ENCODE results near the gene PF4V1. TPM values are rescaled to one million over a fixed set of nuclear protein-coding genes. Genes with fewer than 3 reads are reported as not detected.
A peak's percentile ranks its signal among the peaks of the same experiment; 100 is the strongest.

The PF4V1 gene
- polyA plus RNA-seq, 3 donors = 0.99 to 3.3 TPM; not detected in 1

DNA sequence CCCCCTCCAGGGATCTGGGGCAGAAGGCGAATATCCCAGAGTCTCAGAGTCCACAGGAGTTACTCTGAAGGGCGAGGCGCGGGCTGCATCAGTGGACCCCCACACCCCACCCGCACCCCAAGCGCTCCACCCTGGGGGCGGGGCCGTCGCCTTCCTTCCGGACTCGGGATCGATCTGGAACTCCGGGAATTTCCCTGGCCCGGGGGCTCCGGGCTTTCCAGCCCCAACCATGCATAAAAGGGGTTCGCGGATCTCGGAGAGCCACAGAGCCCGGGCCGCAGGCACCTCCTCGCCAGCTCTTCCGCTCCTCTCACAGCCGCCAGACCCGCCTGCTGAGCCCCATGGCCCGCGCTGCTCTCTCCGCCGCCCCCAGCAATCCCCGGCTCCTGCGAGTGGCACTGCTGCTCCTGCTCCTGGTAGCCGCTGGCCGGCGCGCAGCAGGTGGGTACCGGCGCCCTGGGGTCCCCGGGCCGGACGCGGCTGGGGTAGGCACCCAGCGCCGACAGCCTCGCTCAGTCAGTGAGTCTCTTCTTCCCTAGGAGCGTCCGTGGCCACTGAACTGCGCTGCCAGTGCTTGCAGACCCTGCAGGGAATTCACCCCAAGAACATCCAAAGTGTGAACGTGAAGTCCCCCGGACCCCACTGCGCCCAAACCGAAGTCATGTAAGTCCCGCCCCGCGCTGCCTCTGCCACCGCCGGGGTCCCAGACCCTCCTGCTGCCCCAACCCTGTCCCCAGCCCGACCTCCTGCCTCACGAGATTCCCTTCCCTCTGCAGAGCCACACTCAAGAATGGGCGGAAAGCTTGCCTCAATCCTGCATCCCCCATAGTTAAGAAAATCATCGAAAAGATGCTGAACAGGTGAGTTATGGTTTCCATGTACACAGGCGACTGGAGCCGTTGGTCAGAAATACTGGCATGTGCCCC is 16.3 kb downstream of the PF4V1 start, which contains the start of gene CXCL1:
Gene CXCL1 (plus strand): TSS at position 264 of the 926 bp plus-strand sequence. CDS start 78 bp downstream, at position 342.
- H3K27me3 Mint-ChIP-seq (ENCODE audit: low read depth in 3 of 3) = peaks cover 0 to 6% (median 2%) of the 10 kb centered on the region in 3 donors
- TF ChIP-seq, protein P1, sequence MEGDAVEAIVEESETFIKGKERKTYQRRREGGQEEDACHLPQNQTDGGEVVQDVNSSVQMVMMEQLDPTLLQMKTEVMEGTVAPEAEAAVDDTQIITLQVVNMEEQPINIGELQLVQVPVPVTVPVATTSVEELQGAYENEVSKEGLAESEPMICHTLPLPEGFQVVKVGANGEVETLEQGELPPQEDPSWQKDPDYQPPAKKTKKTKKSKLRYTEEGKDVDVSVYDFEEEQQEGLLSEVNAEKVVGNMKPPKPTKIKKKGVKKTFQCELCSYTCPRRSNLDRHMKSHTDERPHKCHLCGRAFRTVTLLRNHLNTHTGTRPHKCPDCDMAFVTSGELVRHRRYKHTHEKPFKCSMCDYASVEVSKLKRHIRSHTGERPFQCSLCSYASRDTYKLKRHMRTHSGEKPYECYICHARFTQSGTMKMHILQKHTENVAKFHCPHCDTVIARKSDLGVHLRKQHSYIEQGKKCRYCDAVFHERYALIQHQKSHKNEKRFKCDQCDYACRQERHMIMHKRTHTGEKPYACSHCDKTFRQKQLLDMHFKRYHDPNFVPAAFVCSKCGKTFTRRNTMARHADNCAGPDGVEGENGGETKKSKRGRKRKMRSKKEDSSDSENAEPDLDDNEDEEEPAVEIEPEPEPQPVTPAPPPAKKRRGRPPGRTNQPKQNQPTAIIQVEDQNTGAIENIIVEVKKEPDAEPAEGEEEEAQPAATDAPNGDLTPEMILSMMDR (IDR thresholded peaks at IDR 0.05) = no peak
- DNase-seq = peak in 2 of 3 donors; percentile 36 to 52
- H3K27ac ChIP-seq (ENCODE audit: low read depth in 1 of 2, low read length in 2 of 2) = peak within 1 kb of the TSS; percentile 18 to 81
- H3K9me3 ChIP-seq (replicated peaks in 1 of 2; ENCODE audit: control insufficient read depth in 1 of 2, insufficient read depth in 1 of 2, low read length in 2 of 2) = no peaks in the 10 kb centered on the region
- peaks cover 42 to 73% of the 10 kb centered on the region in 2 donors for H3K4me1 ChIP-seq (ENCODE audit: control insufficient read depth in 1 of 2, insufficient read depth in 2 of 2, low read length in 2 of 2)
- peak within 1 kb of the TSS; percentile 87 for H2AFZ ChIP-seq (ENCODE audit: insufficient read depth, low read depth, low read length, poor library complexity, severe bottlenecking)
- no peaks in the 10 kb centered on the region for H4K20me1 ChIP-seq (ENCODE audit: insufficient read depth, low read length)
- H3K36me3 Mint-ChIP-seq = peaks cover 0 to 3% of the 10 kb centered on the region in 2 donors
- H3K27me3 ChIP-seq (ENCODE audit: control insufficient read depth in 2 of 2, insufficient read depth in 2 of 2, low read length in 2 of 2) = no peaks in the 10 kb centered on the region
- peaks cover 58% of the 10 kb centered on the region for H3K4me1 Mint-ChIP-seq
- 5% methylated on average over 57 of the region's 61 CpGs for WGBS (ENCODE audit: insufficient coverage)
- H3K9me3 Mint-ChIP-seq = peaks cover 3 to 9% (median 5%) of the 10 kb centered on the region in 7 donors
- H3K4me3 Mint-ChIP-seq = peak within 1 kb of the TSS; percentile 84 to 93
- no peaks in the 10 kb centered on the region for H3K36me3 ChIP-seq (replicated peaks in 1 of 2; ENCODE audit: control insufficient read depth in 1 of 2, insufficient read depth in 2 of 2, low read length in 2 of 2)
- H3K79me2 ChIP-seq (ENCODE audit: insufficient read depth, low read length) = peaks cover 4% of the 10 kb centered on the region
- H3K4me3 ChIP-seq (replicated peaks in 1 of 3; ENCODE audit: low read depth in 2 of 3, low read length in 3 of 3) = peak within 1 kb of the TSS; percentile 50 to 78 (median 72)
- peak within 1 kb of the TSS; percentile 79 for H3K9ac ChIP-seq (ENCODE audit: insufficient read depth, low read length, poor library complexity, severe bottlenecking)
- H3K27ac Mint-ChIP-seq = peak within 1 kb of the TSS; percentile 76 to 95 (median 88)
- peak within 1 kb of the TSS; percentile 83 for H3K4me2 ChIP-seq (replicated peaks; ENCODE audit: extremely low read depth, low read length, poor library complexity, severe bottlenecking)
- intact Hi-C loops (cut with micrococcal nuclease) = no loop called here

DNA sequence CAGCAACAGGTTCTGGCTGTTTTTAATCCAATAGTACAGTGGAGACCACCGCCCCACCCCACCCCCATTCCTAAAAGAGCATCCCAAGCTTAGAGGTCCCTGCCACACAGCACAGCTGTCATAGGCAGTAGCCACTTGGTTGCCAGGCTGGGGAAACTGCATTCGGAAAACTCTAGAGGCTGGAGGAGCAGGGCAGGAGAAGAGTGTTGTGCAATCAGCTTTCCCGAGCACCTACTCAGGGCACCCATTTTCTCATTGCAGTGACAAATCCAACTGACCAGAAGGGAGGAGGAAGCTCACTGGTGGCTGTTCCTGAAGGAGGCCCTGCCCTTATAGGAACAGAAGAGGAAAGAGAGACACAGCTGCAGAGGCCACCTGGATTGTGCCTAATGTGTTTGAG is 17.2 kb downstream of the PF4V1 start:
- Mint-ChIP-seq H3K9me3 (peaks cover 6 to 13% (median 9%) of the 10 kb centered on the region in 7 donors), H3K4me1 (peaks cover 61% of the 10 kb centered on the region), H3K36me3 (peaks cover 0 to 3% of the 10 kb centered on the region in 2 donors), H3K27ac (peak overlapping the region; percentile 56 to 95 (median 78)), H3K27me3 (ENCODE audit: low read depth in 3 of 3) (peaks cover 0 to 6% (median 2%) of the 10 kb centered on the region in 3 donors), H3K4me3 (peak overlapping the region; percentile 84 to 93)
- WGBS (ENCODE audit: insufficient coverage) = 100% methylated on average over 1 of the region's 3 CpGs
- Histone ChIP-seq H3K4me1 (ENCODE audit: control insufficient read depth in 1 of 2, insufficient read depth in 2 of 2, low read length in 2 of 2) (peaks cover 51 to 74% of the 10 kb centered on the region in 2 donors), H3K4me3 (replicated peaks in 1 of 3; ENCODE audit: low read depth in 2 of 3, low read length in 3 of 3) (peak overlapping the region in 2 of 3 experiments; percentile 50 to 72), H2AFZ (ENCODE audit: insufficient read depth, low read depth, low read length, poor library complexity, severe bottlenecking) (no peak overlapping the region), H3K27me3 (ENCODE audit: control insufficient read depth in 2 of 2, insufficient read depth in 2 of 2, low read length in 2 of 2) (no peaks in the 10 kb centered on the region), H3K9me3 (replicated peaks in 1 of 2; ENCODE audit: control insufficient read depth in 1 of 2, insufficient read depth in 1 of 2, low read length in 2 of 2) (no peaks in the 10 kb centered on the region), H3K27ac (ENCODE audit: low read depth in 1 of 2, low read length in 2 of 2) (peak overlapping the region; percentile 12 to 81), H4K20me1 (ENCODE audit: insufficient read depth, low read length) (no peaks in the 10 kb centered on the region), H3K79me2 (ENCODE audit: insufficient read depth, low read length) (peaks cover 4% of the 10 kb centered on the region), H3K9ac (ENCODE audit: insufficient read depth, low read length, poor library complexity, severe bottlenecking) (no peak overlapping the region), H3K36me3 (replicated peaks in 1 of 2; ENCODE audit: control insufficient read depth in 1 of 2, insufficient read depth in 2 of 2, low read length in 2 of 2) (no peaks in the 10 kb centered on the region), H3K4me2 (replicated peaks; ENCODE audit: extremely low read depth, low read length, poor library complexity, severe bottlenecking) (peak overlapping the region; percentile 83)
- intact Hi-C loops (cut with micrococcal nuclease) = no loop called here
- TF ChIP-seq, protein P1 (IDR thresholded peaks at IDR 0.05) = no peak
- DNase-seq = peak; percentile 34 to 74 (median 59)
